Keratinocyte (primary cell): ENCODE results near the gene MED15. TPM values are rescaled to one million over a fixed set of nuclear protein-coding genes. Genes with fewer than 3 reads are reported as not detected.

Experiments used
- DNase-seq: peaks from one replicate; pipeline ENCODE4 v3.0.0-alpha.2; 2011; ENCODE audit warnings: low read depth, missing footprints, low spot score
- FAIRE-seq: peaks from 2 replicates; lab custom pipeline; 2011; peaks lifted over from hg19 to GRCh38; lab: Jason Lieb, UNC
- H2AFZ ChIP-seq: 2 replicates; pipeline ENCODE4 v1.6.0; 2012; ENCODE audit warnings: low read length, control low read depth, inconsistent platforms; ENCODE audit not compliant: control insufficient read depth
- H3K27ac ChIP-seq: 2 replicates; pipeline ENCODE4 v1.5.1; 2011; ENCODE audit warnings: low read length; ENCODE audit not compliant: control insufficient read depth, insufficient read depth
- H3K27me3 ChIP-seq: 3 replicates; pipeline ENCODE4 v1.6.0; 2011; ENCODE audit warnings: low read length; ENCODE audit not compliant: control insufficient read depth, insufficient read depth; ENCODE audit errors: extremely low read depth
- H3K36me3 ChIP-seq, 2 experiments: 2 replicates in 1 of 2; 3 replicates in 1 of 2; pipeline ENCODE4 v1.5.1; 2011; ENCODE audit warnings: low read length in 2 of 2, mild to moderate bottlenecking in 1 of 2; ENCODE audit not compliant: control insufficient read depth in 2 of 2, insufficient read depth in 2 of 2; ENCODE audit errors: extremely low read depth in 1 of 2
- H3K4me1 ChIP-seq: 3 replicates; pipeline ENCODE4 v1.5.1; 2011; ENCODE audit warnings: low read length; ENCODE audit not compliant: control insufficient read depth, insufficient read depth; ENCODE audit errors: extremely low read depth
- H3K4me2 ChIP-seq: 3 replicates; pipeline ENCODE4 v1.6.0; 2011; ENCODE audit warnings: low read depth, low read length; ENCODE audit not compliant: control insufficient read depth, insufficient read depth; ENCODE audit errors: extremely low read depth
- H3K4me3 ChIP-seq, 3 experiments: fragments of 200-600 bp in 1 of 3; sonication (generic) in 1 of 3; 2 replicates in 2 of 3; 3 replicates in 1 of 3; pipeline ENCODE4 v1.5.1; 2011 to 2016; ENCODE audit warnings: low read length in 3 of 3, mild to moderate bottlenecking in 3 of 3, control low read depth in 2 of 3, inconsistent platforms in 1 of 3, low read depth in 1 of 3, mixed read lengths in 1 of 3, mixed run types in 1 of 3, moderate library complexity in 1 of 3; ENCODE audit not compliant: control insufficient read depth in 2 of 3, insufficient read depth in 2 of 3; ENCODE audit errors: extremely low read depth in 1 of 3
- H3K79me2 ChIP-seq: 2 replicates; pipeline ENCODE4 v1.6.0; 2012; ENCODE audit warnings: low read length; ENCODE audit not compliant: control insufficient read depth, insufficient read depth
- H3K9ac ChIP-seq: 3 replicates; pipeline ENCODE4 v1.6.0; 2011; ENCODE audit warnings: low read length; ENCODE audit not compliant: control insufficient read depth, insufficient read depth; ENCODE audit errors: extremely low read depth
- H3K9me1 ChIP-seq: 3 replicates; pipeline ENCODE4 v1.6.0; 2011; ENCODE audit warnings: low read length; ENCODE audit not compliant: control insufficient read depth, insufficient read depth; ENCODE audit errors: extremely low read depth
- H3K9me3 ChIP-seq: 2 replicates; pipeline ENCODE4 v1.5.1; 2012; ENCODE audit warnings: low read depth, low read length; ENCODE audit not compliant: control insufficient read depth
- H4K20me1 ChIP-seq: 3 replicates; pipeline ENCODE4 v1.6.0; 2011; ENCODE audit warnings: low read length; ENCODE audit not compliant: control insufficient read depth, insufficient read depth; ENCODE audit errors: extremely low read depth
- EZH2 ChIP-seq: IDR thresholded peaks from one replicate; pipeline ENCODE4 v1.6.1; 2012; ENCODE audit warnings: inconsistent platforms, mild to moderate bottlenecking, low read length, moderate library complexity
- dilution Hi-C: fragments of 300-500 bp; cut with MboI; formaldehyde crosslinking; loops from one replicate; pipeline ENCODE4 v1.7.0; 2020; ENCODE audit warnings: low sequenced_read_pairs; ENCODE audit not compliant: extremely low pct_ligation_motif_present
- polyA plus RNA-seq, 5 experiments: library from polyadenylated mRNA; depleted of rRNA in 3 of 5; stranded (reverse) in 3 of 5; stranded (forward) in 1 of 5; unstranded in 1 of 5; fragments of >200 nt; gene quantifications; 1 replicate in 1 of 5; 2 replicates in 3 of 5; 3 replicates in 1 of 5; pipeline versions ENCODE4 v1.2.1 to v1.2.3, GENCODE V29; 2011 to 2012; ENCODE audit warnings: missing spikeins in 2 of 5, low read depth in 1 of 5, low replicate concordance in 1 of 5
- TF ChIP-seq, protein P1 (sequence below), 3 experiments: IDR thresholded peaks in 1 of 3; conservative IDR thresholded peaks in 1 of 3; optimal IDR thresholded peaks in 1 of 3; 2 replicates in 2 of 3; 3 replicates in 1 of 3; pipeline versions ENCODE3 to v1.5.1; 2011; ENCODE audit warnings: low read length in 3 of 3, mild to moderate bottlenecking in 3 of 3, moderate library complexity in 2 of 3, control low read depth in 1 of 3, inconsistent platforms in 1 of 3; ENCODE audit not compliant: insufficient read depth in 2 of 3; ENCODE audit errors: extremely low read depth in 1 of 3

Gene MED15
- polyA plus RNA-seq, 1 donor (not counting 4 experiments of a cell fraction or from before 2014, with no cell fraction given) = 24.9 TPM

DNA sequence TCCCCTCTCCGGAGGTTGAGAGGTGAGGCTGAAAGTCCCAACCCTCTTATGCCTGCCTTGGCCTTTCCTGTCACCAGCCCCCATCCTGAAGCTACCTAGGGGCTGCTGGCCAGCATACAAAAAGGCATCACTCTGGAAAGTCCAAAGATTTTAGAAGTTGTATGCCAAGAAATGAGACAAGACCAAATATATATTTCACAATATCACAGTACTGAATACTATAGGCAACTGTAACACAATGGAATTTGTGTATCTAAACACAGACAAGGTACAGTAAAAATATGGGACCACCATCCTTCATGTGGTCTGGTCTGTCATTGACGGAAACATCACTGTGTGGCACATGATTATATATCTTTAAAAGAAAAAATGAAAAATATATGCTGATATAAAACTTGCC, 16.1 kb upstream of the MED15 start:
- no peak for TF ChIP-seq EZH2
- no peak overlapping the region for H3K4me3 ChIP-seq
- DNase-seq = no peak
- H2AFZ ChIP-seq = no peak overlapping the region
- no peak overlapping the region for H3K9ac ChIP-seq
- dilution Hi-C loops = no loop called here
- no peaks in the 10 kb centered on the region for H3K27me3 ChIP-seq
- H3K4me2 ChIP-seq = no peak overlapping the region
- no peaks in the 10 kb centered on the region for H4K20me1 ChIP-seq
- H3K27ac ChIP-seq = no peak overlapping the region
- peaks cover 6% of the 10 kb centered on the region for H3K4me1 ChIP-seq
- H3K9me3 ChIP-seq = no peaks in the 10 kb centered on the region
- H3K79me2 ChIP-seq = peaks cover 8% of the 10 kb centered on the region
- no peaks in the 10 kb centered on the region for H3K9me1 ChIP-seq
- H3K36me3 ChIP-seq = peaks cover 1 to 12% of the 10 kb centered on the region in 2 experiments
- FAIRE-seq = no peak

DNA sequence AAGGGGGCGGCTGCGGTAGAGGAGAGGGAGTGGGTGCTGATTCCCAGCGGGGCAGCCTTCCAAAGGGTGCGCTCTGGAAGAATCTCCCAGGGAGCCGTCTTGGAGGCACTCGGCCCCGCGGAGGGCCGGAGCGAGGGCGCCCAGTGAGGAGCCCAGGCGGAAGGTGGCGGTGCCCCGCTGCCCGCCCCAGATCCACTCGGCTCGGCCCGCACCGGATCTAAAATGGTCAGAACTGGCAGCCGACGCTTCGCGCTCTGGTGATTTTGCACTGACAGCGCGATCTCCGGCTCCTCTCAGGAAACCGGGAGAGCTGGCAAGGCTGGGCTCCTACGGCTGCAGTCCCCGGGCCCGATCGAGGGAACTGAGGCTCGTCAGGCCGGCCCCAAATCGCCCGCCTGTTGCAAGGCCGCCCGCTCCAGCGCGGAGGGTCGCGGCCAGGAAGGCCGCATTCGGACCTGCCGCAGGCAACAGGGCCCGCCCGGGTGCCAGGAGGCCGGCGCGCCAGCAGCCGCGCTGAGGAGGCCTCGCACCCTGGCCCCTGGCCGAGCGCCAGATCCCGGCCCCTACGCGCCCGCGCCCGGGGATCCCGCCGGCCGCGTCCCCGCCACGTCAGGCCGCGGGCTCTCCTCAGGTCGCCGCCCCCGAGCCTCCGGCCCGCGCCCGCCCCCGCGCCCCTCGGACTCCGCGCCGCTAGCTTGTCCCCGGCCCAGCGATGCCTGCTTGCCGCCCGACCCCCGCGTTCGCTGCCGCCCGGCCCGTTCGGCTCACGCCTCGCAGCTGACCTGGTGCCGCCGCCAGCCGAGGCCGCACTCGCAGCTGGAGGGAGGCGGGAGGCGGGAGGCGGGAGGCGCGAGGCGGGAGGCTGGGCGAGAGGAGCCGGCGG, 12.2 kb upstream of the MED15 start, which contains the start of gene KLHL22:
Gene KLHL22, minus strand, starts transcription at position 818 of the 883 bp plus-strand sequence. CDS start 6,584 bp downstream, outside the sequence.
- Histone ChIP-seq H3K79me2 (peaks cover 8% of the 10 kb centered on the region), H3K27me3 (no peaks in the 10 kb centered on the region), H3K9me1 (peaks cover 3% of the 10 kb centered on the region), H3K9me3 (no peaks in the 10 kb centered on the region), H3K4me2 (peak within 1 kb of the TSS; percentile 96), H3K4me1 (peaks cover 15% of the 10 kb centered on the region), H3K9ac (peak within 1 kb of the TSS; percentile 95), H3K4me3 (peak within 1 kb of the TSS; percentile 49 to 96 (median 82)), H3K27ac (peak within 1 kb of the TSS; percentile 91), H4K20me1 (no peaks in the 10 kb centered on the region), H3K36me3 (no peaks in the 10 kb centered on the region), H2AFZ (peak within 1 kb of the TSS; percentile 98)
- DNase-seq (no peak), FAIRE-seq (no peak)
- dilution Hi-C loops = no loop called here
- TF ChIP-seq, protein P1, sequence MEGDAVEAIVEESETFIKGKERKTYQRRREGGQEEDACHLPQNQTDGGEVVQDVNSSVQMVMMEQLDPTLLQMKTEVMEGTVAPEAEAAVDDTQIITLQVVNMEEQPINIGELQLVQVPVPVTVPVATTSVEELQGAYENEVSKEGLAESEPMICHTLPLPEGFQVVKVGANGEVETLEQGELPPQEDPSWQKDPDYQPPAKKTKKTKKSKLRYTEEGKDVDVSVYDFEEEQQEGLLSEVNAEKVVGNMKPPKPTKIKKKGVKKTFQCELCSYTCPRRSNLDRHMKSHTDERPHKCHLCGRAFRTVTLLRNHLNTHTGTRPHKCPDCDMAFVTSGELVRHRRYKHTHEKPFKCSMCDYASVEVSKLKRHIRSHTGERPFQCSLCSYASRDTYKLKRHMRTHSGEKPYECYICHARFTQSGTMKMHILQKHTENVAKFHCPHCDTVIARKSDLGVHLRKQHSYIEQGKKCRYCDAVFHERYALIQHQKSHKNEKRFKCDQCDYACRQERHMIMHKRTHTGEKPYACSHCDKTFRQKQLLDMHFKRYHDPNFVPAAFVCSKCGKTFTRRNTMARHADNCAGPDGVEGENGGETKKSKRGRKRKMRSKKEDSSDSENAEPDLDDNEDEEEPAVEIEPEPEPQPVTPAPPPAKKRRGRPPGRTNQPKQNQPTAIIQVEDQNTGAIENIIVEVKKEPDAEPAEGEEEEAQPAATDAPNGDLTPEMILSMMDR (optimal IDR thresholded peaks at IDR 0.05 in 1 of 3, IDR thresholded peaks at IDR 0.05 in 1 of 3, conservative IDR thresholded peaks at IDR 0.05 in 1 of 3; ENCODE audit: extremely low read depth in 1 of 3, insufficient read depth in 2 of 3, low read length in 3 of 3) = no peak
- TF ChIP-seq EZH2 = no peak
